Endodermal cell (in vitro differentiated cells): Measurements from ENCODE around the gene CWC27. TPM values are rescaled to one million over a fixed set of nuclear protein-coding genes. Genes with fewer than 3 reads are reported as not detected.

Experiments used
- DNase-seq: peaks from one replicate; pipeline ENCODE4 v3.0.0-alpha.2; 2017
- H3K27ac ChIP-seq: 2 replicates; pipeline ENCODE4 v1.5.1; 2013; ENCODE audit warnings: mild to moderate bottlenecking, low read depth, low read length, moderate library complexity
- H3K27me3 ChIP-seq: 2 replicates; pipeline ENCODE4 v1.6.1; 2013; ENCODE audit warnings: mild to moderate bottlenecking, low read length, moderate library complexity; ENCODE audit not compliant: insufficient read depth, control insufficient read depth, poor library complexity, severe bottlenecking
- H3K36me3 ChIP-seq: 2 replicates; pipeline ENCODE4 v1.7.0; 2013; ENCODE audit warnings: mild to moderate bottlenecking, low read length, moderate library complexity; ENCODE audit not compliant: control insufficient read depth, insufficient read depth
- H3K4me1 ChIP-seq: one replicate; pipeline ENCODE4 v1.7.0; 2013; ENCODE audit warnings: low read length; ENCODE audit not compliant: control insufficient read depth, insufficient read depth
- H3K4me3 ChIP-seq: 2 replicates; pipeline ENCODE4 v1.5.1; 2013; ENCODE audit warnings: mild to moderate bottlenecking, low read length, moderate library complexity
- H3K9ac ChIP-seq: 2 replicates; pipeline ENCODE4 v1.6.1; 2013; ENCODE audit warnings: mild to moderate bottlenecking, low read length, moderate library complexity; ENCODE audit not compliant: poor library complexity, severe bottlenecking; ENCODE audit errors: extremely low read depth
- H3K9me3 ChIP-seq: 2 replicates; pipeline ENCODE4 v1.6.1; 2013; ENCODE audit warnings: mild to moderate bottlenecking, low read length, moderate library complexity; ENCODE audit not compliant: control insufficient read depth
- H3K27ac Mint-ChIP-seq: 2 replicates; pipeline ENCODE4 v1.8.0; 2020; ENCODE audit warnings: mixed read lengths
- H3K27me3 Mint-ChIP-seq: 2 replicates; pipeline ENCODE4 v1.8.0; 2021; ENCODE audit warnings: mild to moderate bottlenecking, mixed read lengths; ENCODE audit not compliant: insufficient read depth
- H3K36me3 Mint-ChIP-seq: 2 replicates; pipeline ENCODE4 v1.8.0; 2020; ENCODE audit warnings: low read depth, mixed read lengths
- H3K4me1 Mint-ChIP-seq: 2 replicates; pipeline ENCODE4 v1.8.0; 2020; ENCODE audit warnings: mixed read lengths
- H3K4me3 Mint-ChIP-seq: 2 replicates; pipeline ENCODE4 v1.8.0; 2020; ENCODE audit warnings: mild to moderate bottlenecking, moderate library complexity, mixed read lengths
- H3K9me3 Mint-ChIP-seq: 2 replicates; pipeline ENCODE4 v1.8.0; 2020; ENCODE audit warnings: mild to moderate bottlenecking, mixed read lengths
- CTCF ChIP-seq: fragments of 200-600 bp; sonication (generic); conservative IDR thresholded peaks from 2 replicates; pipeline ENCODE4 v1.5.0; 2021; ENCODE audit warnings: antibody characterized with exemption, mild to moderate bottlenecking
- WGBS, 2 experiments: methylation state at CpG; one replicate each; pipeline versions ENCODE4 v1.1.5 to v1.1.7; 2013; ENCODE audit warnings: missing lambda C conversion rate in 2 of 2, mixed read lengths in 1 of 2; ENCODE audit not compliant: insufficient coverage in 1 of 2, insufficient read length in 1 of 2; 5-methylcytosine and 5-hydroxymethylcytosine counted together
- total RNA-seq, 2 donors: library from RNA; stranded (reverse); fragmentation: NEBNext Ultra II Directional in 1 of 2; extraction: Animal tissue kit (Norgen Biotek cat#: 25700) in 1 of 2; gene quantifications; 2 replicates in 1 of 2; 3 replicates in 1 of 2; pipeline ENCODE4 v1.2.1, GENCODE V29; 2021

Gene CWC27
- total RNA-seq, 2 donors from 2014 or later = 69.1 to 74.8 TPM

- H3K4me1 ChIP-seq = no peaks in the 10 kb centered on the region
- no peak overlapping the region for H3K9ac ChIP-seq
- H3K4me3 ChIP-seq = no peak overlapping the region
- H3K27me3 ChIP-seq = no peaks in the 10 kb centered on the region
- DNase-seq = no peak
- H3K36me3 ChIP-seq = no peaks in the 10 kb centered on the region
- Mint-ChIP-seq H3K4me3 (no peak overlapping the region), H3K4me1 (peaks cover 1% of the 10 kb centered on the region), H3K36me3 (no peaks in the 10 kb centered on the region), H3K27me3 (peaks cover 2% of the 10 kb centered on the region), H3K27ac (no peak overlapping the region), H3K9me3 (no peaks in the 10 kb centered on the region)
- no peak for TF ChIP-seq CTCF
- H3K9me3 ChIP-seq = no peaks in the 10 kb centered on the region
- WGBS, 2 experiments = 94% methylated on average over 2 of the region's 2 CpGs; no CpG with 5 or more reads in 1 of the 2 experiments
- no peak overlapping the region for H3K27ac ChIP-seq
These were observed 272.8 kb downstream of the CWC27 start for GRCh38 chr5:65041296-65042158.

GRCh38 chr5:65043843-65044359 is 275.2 kb downstream of the CWC27 start:
- WGBS, 2 experiments = 93 to 94% methylated on average over 5 of the region's 5 CpGs
- TF ChIP-seq CTCF = no peak
- Mint-ChIP-seq H3K36me3 (no peaks in the 10 kb centered on the region), H3K9me3 (no peaks in the 10 kb centered on the region), H3K4me3 (no peak overlapping the region), H3K4me1 (no peaks in the 10 kb centered on the region), H3K27me3 (peaks cover 2% of the 10 kb centered on the region), H3K27ac (no peak overlapping the region)
- H3K27me3 ChIP-seq = no peaks in the 10 kb centered on the region
- no peaks in the 10 kb centered on the region for H3K4me1 ChIP-seq
- H3K4me3 ChIP-seq = no peak overlapping the region
- H3K36me3 ChIP-seq = no peaks in the 10 kb centered on the region
- DNase-seq = no peak
- H3K27ac ChIP-seq = no peak overlapping the region
- H3K9ac ChIP-seq = no peak overlapping the region
- H3K9me3 ChIP-seq = no peaks in the 10 kb centered on the region

- H3K9me3 ChIP-seq = no peaks in the 10 kb centered on the region
- H3K36me3 ChIP-seq = no peaks in the 10 kb centered on the region
- H3K4me1 Mint-ChIP-seq = no peaks in the 10 kb centered on the region
- no peak for TF ChIP-seq CTCF
- H3K27me3 ChIP-seq = no peaks in the 10 kb centered on the region
- no peak overlapping the region for H3K9ac ChIP-seq
- H3K27ac ChIP-seq = no peak overlapping the region
- H3K4me3 ChIP-seq = no peak overlapping the region
- no peak for DNase-seq
- no peaks in the 10 kb centered on the region for H3K36me3 Mint-ChIP-seq
- WGBS, 2 experiments = 92 to 100% methylated on average over 1 to 2 of the region's 3 CpGs
- H3K9me3 Mint-ChIP-seq = no peaks in the 10 kb centered on the region
- no peak overlapping the region for H3K27ac Mint-ChIP-seq
- no peaks in the 10 kb centered on the region for H3K4me1 ChIP-seq
- no peak overlapping the region for H3K4me3 Mint-ChIP-seq
- H3K27me3 Mint-ChIP-seq = peaks cover 2% of the 10 kb centered on the region
These were observed 278.5 kb downstream of the CWC27 start for GRCh38 chr5:65047225-65047624.
